Colonic mucosa (tissue), 4 donors: ENCODE results near the gene PSMG2. TPM values are rescaled to one million over a fixed set of nuclear protein-coding genes. Genes with fewer than 3 reads are reported as not detected.
A peak's percentile ranks its signal among the peaks of the same experiment; 100 is the strongest.

Experiments used
- DNase-seq: peaks from one replicate; pipeline ENCODE4 v3.0.0-alpha.2; 2020
- H3K27ac ChIP-seq: fragments of 200-600 bp; one replicate; pipeline ENCODE4 v1.8.0; 2021
- H3K27me3 ChIP-seq: fragments of 200-600 bp; one replicate; pipeline ENCODE4 v1.8.0; 2021
- H3K36me3 ChIP-seq: fragments of 200-600 bp; one replicate; pipeline ENCODE4 v1.8.0; 2021
- H3K4me1 ChIP-seq: fragments of 200-600 bp; one replicate; pipeline ENCODE4 v1.8.0; 2021; ENCODE audit warnings: mild to moderate bottlenecking
- H3K4me3 ChIP-seq: fragments of 200-600 bp; one replicate; pipeline ENCODE4 v1.8.0; 2021
- H3K9ac ChIP-seq, 2 donors: one replicate each; pipeline ENCODE4 v1.7.0; 2013; ENCODE audit warnings: control low read depth in 2 of 2, low read depth in 2 of 2, low read length in 2 of 2
- H3K9me3 ChIP-seq: fragments of 200-600 bp; one replicate; pipeline ENCODE4 v1.8.0; 2021
- intact Hi-C: fragments of 100-400 bp; cut with DNase I; formaldehyde crosslinking; loops from one replicate; pipeline ENCODE4 v1.14.1; 2022
- total RNA-seq, 2 donors: library from RNA; stranded (reverse); fragmentation: NEBNext Ultra II Directional in 1 of 2; extraction: Animal tissue kit (Norgen Biotek cat#: 25700) in 1 of 2; gene quantifications; one replicate each; pipeline ENCODE4 v1.2.1, GENCODE V29; 2021
- TF ChIP-seq, protein P1 (sequence below): fragments of 200-600 bp; IDR thresholded peaks from one replicate; pipeline ENCODE4 v1.8.0; 2022; ENCODE audit warnings: antibody characterized with exemption, mild to moderate bottlenecking
- donor health status: healthy.
- donor health status: DM: no; HTN: no; CAD: no.
- donor health status: DM: no; HTN: no; CAD: no.

The PSMG2 gene
- total RNA-seq, 2 donors from 2014 or later, result 75.4 to 87.3 TPM

DNA sequence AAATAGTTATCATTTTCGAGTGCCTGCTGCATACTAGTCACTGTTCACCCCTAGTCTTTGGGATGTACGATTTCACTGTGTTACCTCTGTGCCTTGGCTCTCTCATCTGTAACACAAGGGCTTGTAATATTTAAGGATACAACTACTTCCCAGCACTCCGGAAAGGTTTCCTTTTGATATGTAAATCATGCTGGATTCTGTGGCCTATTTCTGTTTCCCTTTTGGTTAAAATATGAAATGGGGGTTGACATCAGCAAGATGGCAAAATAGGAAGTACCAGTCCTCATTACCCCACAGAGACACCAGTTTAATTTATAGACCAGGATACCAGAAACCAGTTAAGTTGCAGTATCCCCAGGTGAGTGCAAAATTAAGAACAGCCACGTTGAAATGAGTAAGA lies 23.5 kb downstream of the PSMG2 start:
- H3K9me3 ChIP-seq, result no peaks in the 10 kb centered on the region
- no peak overlapping the region for H3K4me3 ChIP-seq
- H3K36me3 ChIP-seq, result peaks cover 8% of the 10 kb centered on the region
- no peaks in the 10 kb centered on the region for H3K4me1 ChIP-seq
- no peaks in the 10 kb centered on the region for H3K27me3 ChIP-seq
- TF ChIP-seq, protein P1, sequence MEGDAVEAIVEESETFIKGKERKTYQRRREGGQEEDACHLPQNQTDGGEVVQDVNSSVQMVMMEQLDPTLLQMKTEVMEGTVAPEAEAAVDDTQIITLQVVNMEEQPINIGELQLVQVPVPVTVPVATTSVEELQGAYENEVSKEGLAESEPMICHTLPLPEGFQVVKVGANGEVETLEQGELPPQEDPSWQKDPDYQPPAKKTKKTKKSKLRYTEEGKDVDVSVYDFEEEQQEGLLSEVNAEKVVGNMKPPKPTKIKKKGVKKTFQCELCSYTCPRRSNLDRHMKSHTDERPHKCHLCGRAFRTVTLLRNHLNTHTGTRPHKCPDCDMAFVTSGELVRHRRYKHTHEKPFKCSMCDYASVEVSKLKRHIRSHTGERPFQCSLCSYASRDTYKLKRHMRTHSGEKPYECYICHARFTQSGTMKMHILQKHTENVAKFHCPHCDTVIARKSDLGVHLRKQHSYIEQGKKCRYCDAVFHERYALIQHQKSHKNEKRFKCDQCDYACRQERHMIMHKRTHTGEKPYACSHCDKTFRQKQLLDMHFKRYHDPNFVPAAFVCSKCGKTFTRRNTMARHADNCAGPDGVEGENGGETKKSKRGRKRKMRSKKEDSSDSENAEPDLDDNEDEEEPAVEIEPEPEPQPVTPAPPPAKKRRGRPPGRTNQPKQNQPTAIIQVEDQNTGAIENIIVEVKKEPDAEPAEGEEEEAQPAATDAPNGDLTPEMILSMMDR, result no peak
- DNase-seq, result no peak
- intact Hi-C loops, result loop anchor here (5.0 kb wide), 2 partner anchors 166 to 206 kb away; no protein-coding TSS in a partner anchor
- H3K27ac ChIP-seq, result no peak overlapping the region
- no peak overlapping the region for H3K9ac ChIP-seq

DNA sequence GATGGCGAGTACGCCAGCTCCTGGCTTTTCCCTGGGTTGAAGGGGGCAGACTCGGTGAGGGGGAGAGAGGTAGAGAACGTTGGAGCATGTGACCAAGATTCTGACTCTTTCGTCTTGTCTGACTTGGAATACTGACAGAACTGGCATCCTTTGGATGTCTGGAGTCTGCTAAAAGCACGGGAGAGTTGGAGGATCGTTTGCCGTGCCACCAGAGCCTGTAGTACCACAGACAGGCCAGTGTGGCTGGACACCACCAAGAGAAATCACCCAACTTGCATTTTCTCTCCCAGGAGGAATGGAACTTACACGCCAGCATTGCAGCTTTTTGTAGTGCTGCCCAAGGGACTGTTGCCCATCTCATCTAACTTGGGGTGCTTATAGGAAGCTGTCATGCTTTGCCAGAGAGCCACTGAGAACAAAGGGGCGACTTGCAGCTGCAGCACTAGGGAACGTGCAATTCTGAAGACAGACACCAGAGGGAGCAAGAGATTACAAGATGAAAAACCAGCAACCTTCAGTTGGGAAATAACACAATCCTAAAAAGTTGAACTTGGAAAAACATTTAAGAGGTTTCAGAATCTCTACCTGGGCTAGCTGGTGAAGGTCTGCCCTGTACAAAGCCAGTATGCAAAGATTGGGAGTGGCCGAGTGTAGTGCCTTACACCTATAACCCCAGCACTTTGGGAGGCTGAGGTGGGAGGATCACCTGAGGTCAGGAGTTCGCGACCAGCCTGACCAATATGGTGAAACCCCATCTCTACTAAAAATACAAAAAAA lies 24.1 kb downstream of the PSMG2 start:
- Histone ChIP-seq H3K27me3 (no peaks in the 10 kb centered on the region), H3K4me3 (no peak overlapping the region), H3K4me1 (no peaks in the 10 kb centered on the region), H3K9ac (no peak overlapping the region), H3K9me3 (no peaks in the 10 kb centered on the region), H3K27ac (no peak overlapping the region), H3K36me3 (peaks cover 8% of the 10 kb centered on the region)
- intact Hi-C loops, result loop anchor here (5.0 kb wide), 2 partner anchors 165 to 205 kb away; no protein-coding TSS in a partner anchor
- TF ChIP-seq, protein P1, result peak; percentile 75
- peak; percentile 74 for DNase-seq

DNA sequence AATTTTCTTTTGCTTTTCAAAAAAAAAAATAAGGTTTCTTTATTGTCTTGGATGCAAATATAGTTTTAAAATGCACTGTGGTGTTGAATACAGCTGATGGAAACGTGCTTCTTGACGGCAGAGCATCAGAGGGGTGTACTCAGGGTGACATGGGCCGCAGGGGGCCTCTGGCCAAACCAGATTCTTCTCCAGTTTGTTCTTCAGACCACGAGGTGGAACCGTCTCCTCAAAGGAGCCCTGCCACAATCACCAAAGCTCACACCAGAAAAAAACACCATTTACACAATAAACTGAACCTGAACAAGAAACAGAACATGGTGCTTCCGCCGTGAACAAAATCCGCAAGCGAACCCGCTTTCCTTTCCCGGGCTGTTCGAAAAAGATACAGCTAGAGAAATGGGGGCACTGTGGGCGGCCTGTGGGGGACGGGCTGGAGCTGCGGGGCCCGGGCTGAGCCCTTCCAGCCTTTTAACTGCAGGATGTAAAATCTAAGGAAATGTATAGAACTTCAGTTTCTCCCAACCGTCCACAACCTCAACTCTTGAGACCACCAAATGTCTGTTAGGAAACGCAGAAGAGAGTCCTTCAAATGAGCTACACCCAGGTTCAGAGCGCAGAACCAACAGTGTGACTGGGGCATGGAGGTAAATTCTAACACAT lies 34.5 kb downstream of the PSMG2 start:
- no peak for DNase-seq
- H3K27me3 ChIP-seq, result no peaks in the 10 kb centered on the region
- H3K9ac ChIP-seq, result no peak overlapping the region
- no peak overlapping the region for H3K4me3 ChIP-seq
- no peaks in the 10 kb centered on the region for H3K9me3 ChIP-seq
- TF ChIP-seq, protein P1, result no peak
- no peaks in the 10 kb centered on the region for H3K36me3 ChIP-seq
- no peaks in the 10 kb centered on the region for H3K4me1 ChIP-seq
- H3K27ac ChIP-seq, result no peak overlapping the region
- intact Hi-C loops, result no loop called here

DNA sequence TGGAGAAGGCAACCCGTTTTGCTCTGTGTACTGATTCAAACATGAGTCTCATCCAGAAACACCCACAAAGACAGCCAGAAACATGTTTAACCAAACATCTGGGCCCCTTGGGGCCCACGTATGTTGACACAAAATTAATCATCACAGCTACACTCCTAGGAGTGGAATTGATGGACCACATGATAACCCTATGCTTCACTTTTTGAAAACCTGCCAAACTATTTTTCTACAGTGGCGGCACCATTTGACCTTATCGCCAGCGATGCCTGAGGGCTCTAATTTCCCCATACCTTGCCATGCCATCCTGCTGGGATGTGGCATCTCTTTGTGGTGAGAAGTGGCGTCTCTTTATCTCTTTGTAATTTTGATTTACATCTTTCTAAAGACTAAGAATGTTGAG lies 38.5 kb downstream of the PSMG2 start:
- no peak overlapping the region for H3K4me3 ChIP-seq
- no peak for DNase-seq
- no peaks in the 10 kb centered on the region for H3K9me3 ChIP-seq
- no peaks in the 10 kb centered on the region for H3K4me1 ChIP-seq
- intact Hi-C loops, result loop anchor here (5.0 kb wide), 2 partner anchors 151 to 191 kb away; no protein-coding TSS in a partner anchor
- TF ChIP-seq, protein P1, result no peak
- H3K27me3 ChIP-seq, result no peaks in the 10 kb centered on the region
- no peak overlapping the region for H3K9ac ChIP-seq
- H3K36me3 ChIP-seq, result no peaks in the 10 kb centered on the region
- no peak overlapping the region for H3K27ac ChIP-seq

DNA sequence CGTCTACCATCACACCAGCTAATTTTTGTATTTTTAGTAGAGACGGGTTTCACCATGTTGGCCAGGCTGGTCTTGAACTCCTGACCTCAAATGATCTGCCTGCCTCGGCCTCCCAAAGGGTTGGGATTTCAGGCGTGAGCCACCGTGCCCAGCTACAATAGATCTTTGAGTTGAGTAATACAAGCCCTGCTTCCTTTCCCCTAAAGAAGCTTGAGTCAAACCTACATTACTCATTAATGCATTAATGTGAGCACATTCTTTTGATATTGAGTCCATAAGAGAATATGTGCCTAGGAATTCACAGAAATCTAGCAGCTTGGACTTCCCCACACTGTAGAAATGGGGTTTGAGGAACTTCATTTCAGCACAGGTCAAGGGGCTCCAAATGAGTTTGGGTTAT lies 39.6 kb downstream of the PSMG2 start:
- Histone ChIP-seq H3K9me3 (no peaks in the 10 kb centered on the region), H3K4me3 (no peak overlapping the region), H3K36me3 (no peaks in the 10 kb centered on the region), H3K27me3 (no peaks in the 10 kb centered on the region), H3K9ac (no peak overlapping the region), H3K4me1 (no peaks in the 10 kb centered on the region), H3K27ac (no peak overlapping the region)
- intact Hi-C loops, result loop anchor here (5.0 kb wide), 2 partner anchors 150 to 190 kb away; no protein-coding TSS in a partner anchor
- DNase-seq, result no peak
- TF ChIP-seq, protein P1, result no peak
